HAP-1 (cell line): ENCODE data around the gene GPR22.

Source experiments
- DNase-seq, 2 experiments: peaks; one replicate each; pipeline ENCODE4 v3.0.0-alpha.2; 2016 to 2020; ENCODE audit warnings: low spot score in 2 of 2
- H3K27me3 ChIP-seq: fragments of 250-450 bp; sonication (Bioruptor Pico); 2 replicates; pipeline ENCODE4 v1.5.1; 2020; ENCODE audit warnings: low read depth, mild to moderate bottlenecking, moderate library complexity
- H3K36me3 ChIP-seq: fragments of 250-450 bp; sonication (Bioruptor Pico); replicated peaks from 2 replicates; pipeline ENCODE4 v1.5.1; 2020; ENCODE audit warnings: mild to moderate bottlenecking
- H3K4me1 ChIP-seq: fragments of 250-450 bp; sonication (Bioruptor Pico); 2 replicates; pipeline ENCODE4 v1.5.1; 2020; ENCODE audit warnings: mild to moderate bottlenecking
- H3K4me3 ChIP-seq: fragments of 250-450 bp; sonication (Bioruptor Pico); 2 replicates; pipeline ENCODE4 v1.5.1; 2020; ENCODE audit warnings: mild to moderate bottlenecking, moderate library complexity
- H3K9me3 ChIP-seq: fragments of 250-450 bp; sonication (Bioruptor Pico); 2 replicates; pipeline ENCODE4 v1.5.1; 2020; ENCODE audit warnings: mild to moderate bottlenecking, moderate library complexity
- in situ Hi-C: fragments of 300-500 bp; cut with MboI; formaldehyde crosslinking; loops from 3 replicates; pipeline ENCODE4 v1.14.3; 2020; ENCODE audit warnings: low sequenced_read_pairs, inconsistent platforms, mixed read lengths

GPR22 gene, protein sequence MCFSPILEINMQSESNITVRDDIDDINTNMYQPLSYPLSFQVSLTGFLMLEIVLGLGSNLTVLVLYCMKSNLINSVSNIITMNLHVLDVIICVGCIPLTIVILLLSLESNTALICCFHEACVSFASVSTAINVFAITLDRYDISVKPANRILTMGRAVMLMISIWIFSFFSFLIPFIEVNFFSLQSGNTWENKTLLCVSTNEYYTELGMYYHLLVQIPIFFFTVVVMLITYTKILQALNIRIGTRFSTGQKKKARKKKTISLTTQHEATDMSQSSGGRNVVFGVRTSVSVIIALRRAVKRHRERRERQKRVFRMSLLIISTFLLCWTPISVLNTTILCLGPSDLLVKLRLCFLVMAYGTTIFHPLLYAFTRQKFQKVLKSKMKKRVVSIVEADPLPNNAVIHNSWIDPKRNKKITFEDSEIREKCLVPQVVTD

DNA sequence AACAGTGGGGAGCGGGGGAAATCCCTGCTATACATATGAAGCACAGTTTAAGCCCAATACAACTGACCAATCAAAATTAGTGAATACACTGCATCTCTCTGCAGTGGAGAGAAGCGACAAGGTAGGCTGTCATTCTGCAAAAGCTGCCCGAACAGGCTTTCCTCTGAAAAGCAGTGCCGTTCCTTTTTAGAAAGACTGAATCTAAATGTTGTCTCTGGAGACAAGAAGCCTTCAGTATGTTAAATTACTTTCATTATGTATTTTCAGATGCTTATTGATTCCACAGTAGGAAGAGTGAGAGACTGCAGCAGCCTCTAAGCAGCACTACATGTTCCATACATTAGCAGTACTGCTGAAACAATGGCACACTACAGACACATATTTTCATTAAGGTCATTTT is at the start of gene GPR22:
GPR22 (plus strand) TSS at position 129 of the 400 bp plus-strand sequence. CDS start 4,004 bp downstream, outside the sequence.
- H3K36me3 ChIP-seq = no peaks in the 10 kb centered on the region
- in situ Hi-C loops = loop anchor here (10.0 kb wide), 1 partner anchor 255 kb away; no protein-coding TSS in a partner anchor

DNA sequence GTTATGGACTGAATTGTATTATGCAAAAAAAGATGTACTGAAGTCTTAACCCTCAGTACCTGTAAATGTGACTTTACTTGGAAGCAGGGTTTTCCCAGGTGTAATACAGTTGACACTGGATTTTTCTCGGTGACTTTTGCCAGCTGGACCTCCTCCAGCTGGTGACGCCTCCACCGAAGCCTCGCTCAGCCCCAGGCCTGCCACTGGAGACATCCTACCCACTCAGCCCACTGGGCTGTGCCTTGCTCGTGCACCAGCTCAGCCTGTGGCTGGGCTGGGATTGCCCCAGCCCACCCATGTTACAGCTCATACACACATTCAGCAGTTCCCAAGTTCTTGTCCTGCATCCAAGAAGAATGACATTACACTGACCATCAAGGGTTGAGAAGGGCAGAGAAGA is 42.4 kb upstream of the GPR22 start:
- H3K27me3 ChIP-seq = no peaks in the 10 kb centered on the region
- no peak for DNase-seq
- H3K9me3 ChIP-seq = no peaks in the 10 kb centered on the region
- H3K36me3 ChIP-seq = no peaks in the 10 kb centered on the region
- H3K4me3 ChIP-seq = no peak overlapping the region
- H3K4me1 ChIP-seq = no peaks in the 10 kb centered on the region
- in situ Hi-C loops = no loop called here

More for the DNA sequence above, at the start of gene GPR22:
- Histone ChIP-seq H3K4me1 (no peaks in the 10 kb centered on the region), H3K4me3 (no peak within 1 kb of the TSS), H3K27me3 (no peaks in the 10 kb centered on the region), H3K9me3 (no peaks in the 10 kb centered on the region)
- no peak for DNase-seq

DNA sequence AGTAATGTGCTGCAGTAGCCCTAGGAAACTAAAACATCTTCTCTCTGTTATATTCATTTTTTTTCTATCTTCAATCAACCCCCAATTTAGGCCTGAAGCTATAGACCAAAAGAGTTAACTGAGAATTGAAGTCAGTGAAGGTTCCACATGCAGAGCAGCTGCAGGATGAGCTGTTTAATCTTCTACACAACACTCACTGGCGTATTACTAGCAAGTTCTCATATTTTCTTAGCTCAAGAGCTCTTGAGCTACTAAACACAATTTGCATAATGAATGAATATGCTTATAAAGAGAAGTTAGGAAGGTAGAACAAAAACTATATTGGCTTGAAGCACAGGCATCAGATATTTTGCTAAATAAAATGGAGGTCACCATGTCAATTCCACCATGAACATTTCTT is 41.2 kb upstream of the GPR22 start:
- no peak for DNase-seq
- Histone ChIP-seq H3K27me3 (no peaks in the 10 kb centered on the region), H3K4me3 (no peak overlapping the region), H3K36me3 (no peaks in the 10 kb centered on the region), H3K9me3 (no peaks in the 10 kb centered on the region), H3K4me1 (no peaks in the 10 kb centered on the region)
- in situ Hi-C loops = no loop called here

DNA sequence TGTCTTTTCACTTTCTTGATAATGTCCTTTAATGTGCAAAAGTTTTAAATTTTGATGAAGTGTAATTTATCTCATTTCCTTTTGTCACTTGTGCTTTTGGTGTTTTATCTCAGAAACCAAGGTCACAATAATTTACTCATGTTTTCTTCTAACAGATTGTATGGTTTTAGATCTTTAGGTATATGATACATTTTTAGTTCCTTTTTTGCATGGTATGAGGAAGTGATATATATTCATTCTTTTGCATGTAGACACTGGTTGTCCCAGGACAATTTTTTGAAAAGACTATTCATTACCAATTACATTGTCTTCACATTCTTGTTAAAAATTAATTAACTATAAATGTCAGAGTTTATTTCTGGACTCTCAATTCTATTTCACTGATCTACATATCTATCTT is 39.8 kb upstream of the GPR22 start:
- Histone ChIP-seq H3K4me1 (no peaks in the 10 kb centered on the region), H3K4me3 (no peak overlapping the region), H3K36me3 (no peaks in the 10 kb centered on the region), H3K9me3 (no peaks in the 10 kb centered on the region), H3K27me3 (no peaks in the 10 kb centered on the region)
- DNase-seq = no peak
- in situ Hi-C loops = no loop called here

DNA sequence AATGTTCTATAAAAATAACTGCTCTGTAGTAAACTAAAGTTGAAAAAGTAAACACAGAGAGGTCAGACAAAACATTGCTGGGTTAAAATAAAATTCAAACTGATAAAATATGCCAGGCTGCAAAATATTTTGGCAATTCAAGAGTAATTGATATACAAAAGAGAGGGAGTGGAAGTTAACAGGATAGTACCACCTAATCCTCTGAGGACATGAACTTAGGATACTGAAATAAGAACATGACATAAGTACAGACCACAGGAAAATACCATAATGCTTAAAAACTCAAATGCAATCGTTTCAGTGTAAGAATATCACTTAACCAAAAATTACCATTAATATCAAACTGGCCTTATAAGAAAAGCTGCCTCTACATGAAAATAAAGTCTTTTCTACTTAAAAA is 37.6 kb upstream of the GPR22 start:
- H3K9me3 ChIP-seq = no peaks in the 10 kb centered on the region
- H3K4me3 ChIP-seq = no peak overlapping the region
- H3K36me3 ChIP-seq = no peaks in the 10 kb centered on the region
- no peak for DNase-seq
- in situ Hi-C loops = no loop called here
- no peaks in the 10 kb centered on the region for H3K4me1 ChIP-seq
- no peaks in the 10 kb centered on the region for H3K27me3 ChIP-seq

DNA sequence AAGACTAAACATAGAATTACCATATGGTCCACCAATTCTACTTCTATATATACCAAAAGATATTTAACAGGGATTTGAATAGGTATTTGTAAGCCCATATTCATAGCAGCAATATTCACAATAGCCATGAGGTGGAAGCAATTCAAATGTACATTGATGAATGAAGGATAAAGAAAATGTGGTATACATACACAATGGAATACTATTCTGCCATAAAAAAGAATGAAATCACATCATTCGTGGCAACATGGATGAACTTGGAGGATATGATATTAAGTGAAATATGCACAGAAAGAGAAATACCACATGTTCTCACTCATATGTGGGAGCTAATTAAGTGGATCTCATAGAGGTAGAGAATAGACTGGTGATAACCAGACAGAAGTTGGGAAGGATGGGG is 34.1 kb upstream of the GPR22 start:
- in situ Hi-C loops = no loop called here
- H3K36me3 ChIP-seq = no peaks in the 10 kb centered on the region
- DNase-seq = no peak
- H3K4me3 ChIP-seq = no peak overlapping the region
- no peaks in the 10 kb centered on the region for H3K4me1 ChIP-seq
- no peaks in the 10 kb centered on the region for H3K27me3 ChIP-seq
- no peaks in the 10 kb centered on the region for H3K9me3 ChIP-seq

DNA sequence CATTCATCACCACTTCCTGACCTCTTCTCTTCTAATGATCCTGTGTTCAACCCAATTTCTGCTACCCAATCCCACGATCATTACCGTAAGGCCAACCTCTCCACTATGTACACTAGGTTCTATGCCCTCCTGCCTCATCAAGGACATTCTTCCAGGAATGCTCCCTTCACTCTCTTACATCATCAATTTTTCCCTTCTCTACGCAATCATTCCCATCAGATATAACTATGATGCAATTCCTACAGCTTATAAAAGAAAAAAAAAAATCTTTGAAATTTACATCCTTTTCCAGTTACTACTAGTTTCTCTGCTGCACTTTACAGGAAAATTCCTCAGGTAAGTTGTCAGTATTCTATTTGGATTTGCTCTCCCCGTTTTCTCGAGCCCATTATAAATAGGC is 30.8 kb upstream of the GPR22 start:
- Histone ChIP-seq H3K4me3 (no peak overlapping the region), H3K27me3 (no peaks in the 10 kb centered on the region), H3K36me3 (no peaks in the 10 kb centered on the region), H3K4me1 (no peaks in the 10 kb centered on the region), H3K9me3 (no peaks in the 10 kb centered on the region)
- no peak for DNase-seq
- in situ Hi-C loops = no loop called here

DNA sequence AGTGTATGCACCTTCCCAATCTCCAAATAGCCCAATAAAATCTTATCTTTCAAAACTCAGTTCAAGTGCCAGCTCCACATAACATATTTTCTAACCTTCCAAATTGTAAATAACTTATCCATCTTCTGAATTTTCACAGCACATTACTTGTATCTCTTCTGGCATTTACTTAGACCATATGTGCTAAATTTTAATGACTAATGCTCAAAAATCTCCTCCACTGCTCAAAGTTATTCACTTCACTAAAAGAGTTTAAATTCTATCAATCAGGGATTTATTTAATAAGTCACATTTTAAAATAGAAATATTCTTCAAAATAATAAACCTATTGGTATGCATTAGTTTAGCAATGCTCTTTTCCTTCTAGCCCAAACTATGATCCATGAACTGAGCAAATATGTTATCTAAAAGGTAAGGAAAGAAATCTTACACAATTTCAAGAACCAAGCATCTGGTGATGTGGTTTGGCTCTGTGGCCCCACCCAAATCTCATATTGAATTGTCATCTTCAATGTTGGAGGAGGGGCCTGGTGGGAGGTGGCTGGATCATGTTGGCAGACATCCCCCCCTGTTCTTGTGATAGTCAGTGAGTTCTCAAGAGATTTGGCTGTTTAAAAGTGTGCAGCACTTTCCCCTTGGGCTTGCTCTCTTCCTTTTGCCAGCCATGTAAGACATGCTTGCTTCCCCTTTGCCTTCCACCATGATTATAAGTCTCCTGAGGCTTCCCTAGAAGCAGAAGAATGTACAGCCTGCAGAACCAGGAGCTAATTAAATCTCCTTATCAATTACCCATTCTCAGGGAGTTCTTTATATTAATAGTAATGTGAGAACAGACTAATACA is 28.1 kb upstream of the GPR22 start:
- no peak for DNase-seq
- Histone ChIP-seq H3K27me3 (no peaks in the 10 kb centered on the region), H3K4me3 (no peak overlapping the region), H3K4me1 (no peaks in the 10 kb centered on the region), H3K9me3 (no peaks in the 10 kb centered on the region), H3K36me3 (no peaks in the 10 kb centered on the region)
- in situ Hi-C loops = no loop called here

DNA sequence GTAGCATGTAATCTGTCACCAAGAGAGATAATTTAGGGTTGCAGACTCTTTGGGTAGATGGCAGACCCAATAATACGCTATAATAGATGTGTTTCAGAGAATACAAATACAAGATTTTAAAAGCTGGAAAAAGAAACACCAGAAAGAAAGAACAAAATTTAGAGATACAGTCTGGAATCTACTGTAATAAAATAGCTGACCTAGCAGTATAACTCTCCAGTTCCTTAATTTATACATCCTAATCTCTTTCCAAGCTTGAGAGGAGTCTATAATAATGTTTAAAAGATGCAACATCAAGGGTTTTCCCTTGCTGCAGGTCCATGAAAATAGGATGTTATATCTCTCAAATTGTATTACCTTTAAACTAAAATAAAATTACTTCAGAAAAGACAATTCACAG is 27.2 kb upstream of the GPR22 start:
- Histone ChIP-seq H3K9me3 (no peaks in the 10 kb centered on the region), H3K4me3 (no peak overlapping the region), H3K4me1 (no peaks in the 10 kb centered on the region), H3K27me3 (no peaks in the 10 kb centered on the region), H3K36me3 (no peaks in the 10 kb centered on the region)
- in situ Hi-C loops = no loop called here
- DNase-seq = no peak

DNA sequence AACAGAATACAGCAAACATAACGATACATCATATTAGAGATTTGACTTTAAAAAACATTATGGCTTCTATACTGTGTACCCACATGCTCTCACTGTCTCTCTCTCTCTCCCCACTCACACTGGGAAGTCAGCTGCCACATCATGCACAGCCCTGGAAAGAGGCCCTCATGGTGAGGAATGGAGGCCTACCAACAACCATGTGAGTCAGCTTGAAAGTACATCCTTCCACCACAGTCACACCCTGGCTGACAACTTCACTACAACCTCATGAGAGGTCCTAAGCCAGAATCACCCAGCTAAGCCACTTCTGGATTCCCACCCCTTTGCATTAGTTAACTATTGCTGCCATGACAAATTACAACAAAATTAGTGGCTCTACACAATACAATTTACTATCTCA is 23.3 kb upstream of the GPR22 start:
- Histone ChIP-seq H3K36me3 (no peaks in the 10 kb centered on the region), H3K27me3 (no peaks in the 10 kb centered on the region), H3K4me1 (no peaks in the 10 kb centered on the region), H3K4me3 (no peak overlapping the region), H3K9me3 (no peaks in the 10 kb centered on the region)
- DNase-seq = no peak
- in situ Hi-C loops = no loop called here

DNA sequence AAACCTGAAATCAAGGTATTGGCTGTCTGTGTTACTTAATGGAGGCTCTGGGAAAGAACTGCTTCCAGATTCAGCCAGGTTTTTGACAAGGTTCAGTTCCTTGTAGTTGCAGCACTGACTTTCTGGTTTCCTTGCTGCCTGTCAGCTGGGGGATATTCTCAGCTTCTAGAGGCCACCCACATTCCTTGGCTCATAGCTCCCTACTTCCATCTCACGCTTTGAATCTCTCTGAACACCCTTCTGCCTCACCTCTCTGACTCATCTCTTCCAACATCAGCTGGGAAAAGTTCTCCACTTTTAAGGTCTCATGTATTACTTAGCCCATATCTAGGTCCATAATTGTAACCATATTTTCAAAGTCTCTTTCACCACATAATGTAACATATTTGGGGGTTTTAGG is 22.9 kb upstream of the GPR22 start:
- no peaks in the 10 kb centered on the region for H3K36me3 ChIP-seq
- no peak for DNase-seq

DNA sequence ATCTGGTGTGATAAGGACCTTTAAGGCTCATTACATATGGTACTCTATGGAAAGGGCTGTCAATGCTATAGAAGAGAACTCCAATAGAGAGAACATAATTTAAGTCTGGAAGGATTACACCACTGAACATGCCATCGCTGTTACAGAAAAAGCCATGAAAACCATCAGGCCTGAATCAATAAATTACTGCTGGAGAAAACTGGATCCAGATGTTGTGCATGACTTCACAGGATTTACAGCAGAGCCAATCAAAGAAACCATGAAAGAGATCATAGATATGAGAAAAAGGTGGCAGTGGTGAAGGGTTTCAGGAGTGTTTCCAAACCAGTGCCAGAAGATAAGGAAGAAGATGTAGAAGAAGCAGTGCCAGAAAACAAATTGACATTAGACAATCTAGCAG is 18.9 kb upstream of the GPR22 start:
- Histone ChIP-seq H3K27me3 (no peaks in the 10 kb centered on the region), H3K4me3 (no peak overlapping the region), H3K9me3 (no peaks in the 10 kb centered on the region), H3K36me3 (no peaks in the 10 kb centered on the region), H3K4me1 (no peaks in the 10 kb centered on the region)
- in situ Hi-C loops = loop anchor here (10.0 kb wide), 1 partner anchor 424 kb away; no protein-coding TSS in a partner anchor
- no peak for DNase-seq

More for the DNA sequence above, 22.9 kb upstream of the GPR22 start:
- H3K4me3 ChIP-seq = no peak overlapping the region
- in situ Hi-C loops = no loop called here
- no peaks in the 10 kb centered on the region for H3K27me3 ChIP-seq
- no peaks in the 10 kb centered on the region for H3K4me1 ChIP-seq
- H3K9me3 ChIP-seq = no peaks in the 10 kb centered on the region

DNA sequence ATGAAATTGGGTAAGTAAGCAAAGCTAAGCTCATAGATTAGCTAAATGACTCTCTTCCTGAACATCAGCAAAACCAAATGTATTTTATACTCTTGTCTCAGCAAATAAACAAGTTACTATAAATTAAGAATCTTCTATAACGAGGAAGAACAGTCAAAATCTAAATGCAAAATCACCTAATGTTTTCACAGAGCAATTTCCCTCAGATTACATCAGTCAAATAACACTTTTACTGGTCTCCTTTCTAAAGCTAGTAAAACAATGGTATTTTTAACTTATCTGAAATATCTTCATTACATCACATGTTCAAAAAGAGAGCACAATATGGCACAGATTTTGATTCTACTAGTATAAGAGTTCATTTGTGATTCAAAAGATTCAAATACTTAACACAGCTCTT is 16.5 kb upstream of the GPR22 start:
- Histone ChIP-seq H3K9me3 (no peaks in the 10 kb centered on the region), H3K4me1 (no peaks in the 10 kb centered on the region), H3K36me3 (no peaks in the 10 kb centered on the region), H3K4me3 (no peak overlapping the region), H3K27me3 (no peaks in the 10 kb centered on the region)
- in situ Hi-C loops = loop anchor here (10.0 kb wide), 1 partner anchor 421 kb away; no protein-coding TSS in a partner anchor
- no peak for DNase-seq

DNA sequence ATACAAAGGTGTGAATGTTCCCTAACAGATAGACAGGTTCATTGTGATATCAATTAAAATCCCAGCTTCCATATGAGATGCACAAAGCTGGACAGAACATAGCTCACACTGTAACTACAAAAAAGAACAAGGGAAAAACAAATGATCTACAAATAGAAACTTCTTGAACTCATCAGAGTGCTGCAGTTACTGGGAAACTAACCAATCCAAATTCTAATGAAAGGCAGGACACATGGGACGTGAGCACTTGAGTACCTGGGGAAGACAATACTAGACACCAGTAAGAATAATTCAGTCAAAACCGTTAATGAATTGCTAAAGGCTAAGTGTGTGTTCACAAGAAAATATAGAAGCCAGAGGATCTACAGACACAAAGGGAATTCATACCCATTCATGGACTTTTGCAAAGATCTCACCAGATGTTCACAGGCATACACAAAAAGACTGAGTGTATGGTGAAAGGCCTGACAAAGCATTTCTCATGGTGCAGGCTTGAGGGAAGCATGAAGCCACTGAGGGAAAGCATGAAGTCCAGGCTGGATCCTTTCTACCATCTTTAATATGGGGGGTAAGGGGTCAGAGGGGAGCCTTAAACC is 7.8 kb upstream of the GPR22 start:
- no peaks in the 10 kb centered on the region for H3K27me3 ChIP-seq
- no peak overlapping the region for H3K4me3 ChIP-seq
- H3K9me3 ChIP-seq = no peaks in the 10 kb centered on the region
- in situ Hi-C loops = loop anchor here (10.0 kb wide), 1 partner anchor 263 kb away; no protein-coding TSS in a partner anchor
- no peaks in the 10 kb centered on the region for H3K36me3 ChIP-seq
- DNase-seq = no peak
- no peaks in the 10 kb centered on the region; the same call in 1 of the 2 replicates for H3K4me1 ChIP-seq
